ENCODE data around the gene AUH.

GRCh38 chr9:91180240-91180929 lies 181.3 kb downstream of the AUH start:
- TF ChIP-seq CTCF (IDR thresholded peaks at IDR 0.05 in 2 of 3, conservative IDR thresholded peaks at IDR 0.05 in 1 of 3; ENCODE audit: borderline replicate concordance in 1 of 3, insufficient read depth in 1 of 3, low read depth in 2 of 3, low read length in 2 of 3), result no peak
- no peak for TF ChIP-seq EZH2phosphoT487 (IDR thresholded peaks at IDR 0.05; ENCODE audit: borderline replicate concordance)
- no peak for TF ChIP-seq YY1 (IDR thresholded peaks at IDR 0.05; ENCODE audit: extremely low read depth, insufficient replicate concordance, low read depth, low read length)
- TF ChIP-seq POLR2A (IDR thresholded peaks at IDR 0.05; ENCODE audit: borderline replicate concordance, extremely low read depth, insufficient read depth, insufficient read length), result no peak
- TF ChIP-seq SP1 (IDR thresholded peaks at IDR 0.05; ENCODE audit: low read depth), result no peak
- TF ChIP-seq MAX (IDR thresholded peaks at IDR 0.05), result no peak
- TF ChIP-seq ZFX (IDR thresholded peaks at IDR 0.05), result no peak

All from HCT116 (cell line).